ENCODE data around the gene LRRC8E.

DNA sequence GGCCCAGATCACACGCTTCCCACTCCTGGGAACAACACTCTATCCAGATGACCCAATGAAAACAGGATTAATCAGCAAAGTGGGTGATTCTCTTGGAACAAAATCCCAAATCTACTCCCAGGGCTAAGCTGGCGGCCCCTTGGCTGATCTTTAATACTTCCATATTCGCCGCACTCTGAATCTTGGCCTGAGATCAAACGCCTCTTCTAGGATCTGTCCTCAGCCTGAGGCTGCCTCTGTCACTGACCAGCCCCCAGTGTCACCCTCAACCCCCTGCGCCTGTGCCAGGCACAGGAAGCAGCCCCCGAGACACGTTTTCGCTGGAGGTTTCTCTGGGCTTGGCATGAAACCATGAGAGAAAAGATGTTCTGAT is 40.0 kb downstream of the LRRC8E start:
- TF ChIP-seq, protein P1, sequence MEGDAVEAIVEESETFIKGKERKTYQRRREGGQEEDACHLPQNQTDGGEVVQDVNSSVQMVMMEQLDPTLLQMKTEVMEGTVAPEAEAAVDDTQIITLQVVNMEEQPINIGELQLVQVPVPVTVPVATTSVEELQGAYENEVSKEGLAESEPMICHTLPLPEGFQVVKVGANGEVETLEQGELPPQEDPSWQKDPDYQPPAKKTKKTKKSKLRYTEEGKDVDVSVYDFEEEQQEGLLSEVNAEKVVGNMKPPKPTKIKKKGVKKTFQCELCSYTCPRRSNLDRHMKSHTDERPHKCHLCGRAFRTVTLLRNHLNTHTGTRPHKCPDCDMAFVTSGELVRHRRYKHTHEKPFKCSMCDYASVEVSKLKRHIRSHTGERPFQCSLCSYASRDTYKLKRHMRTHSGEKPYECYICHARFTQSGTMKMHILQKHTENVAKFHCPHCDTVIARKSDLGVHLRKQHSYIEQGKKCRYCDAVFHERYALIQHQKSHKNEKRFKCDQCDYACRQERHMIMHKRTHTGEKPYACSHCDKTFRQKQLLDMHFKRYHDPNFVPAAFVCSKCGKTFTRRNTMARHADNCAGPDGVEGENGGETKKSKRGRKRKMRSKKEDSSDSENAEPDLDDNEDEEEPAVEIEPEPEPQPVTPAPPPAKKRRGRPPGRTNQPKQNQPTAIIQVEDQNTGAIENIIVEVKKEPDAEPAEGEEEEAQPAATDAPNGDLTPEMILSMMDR (conservative IDR thresholded peaks at IDR 0.05) = no peak
- no peak for TF ChIP-seq EZH2 (IDR thresholded peaks at IDR 0.05; ENCODE audit: low read depth)
